GM21619 (cell line): ENCODE data around the gene SMAD6.
A peak's percentile ranks its signal among the peaks of the same experiment; 100 is the strongest.
"Not testable (repeated sequence)": the region's sequence is repeated elsewhere in the genome, so short reads cannot be mapped to it uniquely, and the experiment has no call there.

Source experiments
- ATAC-seq: cut with Tn5 transposase; IDR thresholded peaks from one replicate; pipeline ENCODE4 v1.9.1; 2021; ENCODE audit not compliant: unreplicated experiment

The SMAD6 gene

GRCh38 chr15:66674756-66675155 is 27.3 kb upstream of the SMAD6 start:
- no peak for ATAC-seq

- no peak for ATAC-seq
Measured at GRCh38 chr15:66675446-66675845, 26.6 kb upstream of the SMAD6 start.

GRCh38 chr15:66677336-66677735 is 24.7 kb upstream of the SMAD6 start:
- ATAC-seq: no peak

- no peak for ATAC-seq
Measured at GRCh38 chr15:66679061-66679656, 22.9 kb upstream of the SMAD6 start.

GRCh38 chr15:66679657-66680108 is 22.4 kb upstream of the SMAD6 start:
- no peak for ATAC-seq

GRCh38 chr15:66680502-66680901 is 21.5 kb upstream of the SMAD6 start:
- ATAC-seq: no peak

GRCh38 chr15:66681395-66681794 is 20.6 kb upstream of the SMAD6 start:
- ATAC-seq: no peak

- no peak for ATAC-seq
Measured at GRCh38 chr15:66682246-66682645, 19.8 kb upstream of the SMAD6 start.

- no peak for ATAC-seq
Measured at GRCh38 chr15:66682865-66683264, 19.2 kb upstream of the SMAD6 start.

GRCh38 chr15:66684136-66684681 is 17.8 kb upstream of the SMAD6 start:
- no peak for ATAC-seq

GRCh38 chr15:66685638-66686150 is 16.3 kb upstream of the SMAD6 start:
- ATAC-seq: no peak

GRCh38 chr15:66690912-66691311 is 11.1 kb upstream of the SMAD6 start:
- ATAC-seq: not testable (repeated sequence)

GRCh38 chr15:66691727-66692126 is 10.3 kb upstream of the SMAD6 start:
- ATAC-seq: no peak

- ATAC-seq: no peak
Measured at GRCh38 chr15:66692391-66692790, 9.6 kb upstream of the SMAD6 start.

GRCh38 chr15:66692808-66693596 is 9.0 kb upstream of the SMAD6 start:
- no peak for ATAC-seq

- ATAC-seq: no peak
Measured at GRCh38 chr15:66696770-66697169, 5.3 kb upstream of the SMAD6 start.

GRCh38 chr15:66698318-66698961 is 3.6 kb upstream of the SMAD6 start:
- no peak for ATAC-seq

GRCh38 chr15:66698971-66699370 is 3.1 kb upstream of the SMAD6 start:
- ATAC-seq: no peak

GRCh38 chr15:66700412-66700801 is 1.6 kb upstream of the SMAD6 start:
- no peak for ATAC-seq

- peak; percentile 60 for ATAC-seq
Measured at GRCh38 chr15:66700802-66701421, 1.1 kb upstream of the SMAD6 start.

- peak; percentile 20 for ATAC-seq
Measured at GRCh38 chr15:66701422-66702034, 508 bp upstream of the SMAD6 start.
